ENCODE data around the gene MIPOL1.

MIPOL1 gene

DNA sequence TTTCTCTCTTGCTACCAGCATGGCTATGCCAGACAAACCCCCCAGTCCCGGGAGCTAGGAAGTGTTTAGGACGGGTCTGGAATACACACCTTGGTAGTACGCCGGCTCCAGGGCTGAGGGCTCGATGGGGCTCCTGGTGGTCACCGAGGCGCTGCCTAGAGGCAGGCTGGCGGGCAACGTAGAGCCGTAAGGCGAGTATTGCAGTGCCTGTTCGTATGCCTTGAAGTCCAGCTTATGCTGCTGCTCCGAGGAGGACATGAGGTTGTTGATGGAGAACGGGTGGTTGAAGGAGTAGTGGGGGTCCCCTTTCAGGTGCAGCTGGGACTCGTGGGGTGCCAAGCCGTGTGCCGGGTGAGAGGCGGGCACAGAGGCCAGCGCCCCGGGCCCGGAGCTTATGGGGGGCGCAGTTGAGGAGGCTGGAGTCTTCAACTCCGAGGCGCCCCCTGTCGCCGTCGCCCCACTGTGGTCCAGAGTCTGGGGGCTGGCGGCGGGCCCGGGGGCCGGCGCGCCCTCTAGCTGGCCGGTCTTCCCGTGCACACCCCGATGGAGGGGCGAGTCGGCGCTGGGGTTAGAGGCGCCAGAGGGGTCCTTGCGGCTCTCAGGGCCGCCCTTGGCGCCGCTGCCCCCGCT, 393.7 kb downstream of the MIPOL1 start (continued):
- TF ChIP-seq, protein P1, sequence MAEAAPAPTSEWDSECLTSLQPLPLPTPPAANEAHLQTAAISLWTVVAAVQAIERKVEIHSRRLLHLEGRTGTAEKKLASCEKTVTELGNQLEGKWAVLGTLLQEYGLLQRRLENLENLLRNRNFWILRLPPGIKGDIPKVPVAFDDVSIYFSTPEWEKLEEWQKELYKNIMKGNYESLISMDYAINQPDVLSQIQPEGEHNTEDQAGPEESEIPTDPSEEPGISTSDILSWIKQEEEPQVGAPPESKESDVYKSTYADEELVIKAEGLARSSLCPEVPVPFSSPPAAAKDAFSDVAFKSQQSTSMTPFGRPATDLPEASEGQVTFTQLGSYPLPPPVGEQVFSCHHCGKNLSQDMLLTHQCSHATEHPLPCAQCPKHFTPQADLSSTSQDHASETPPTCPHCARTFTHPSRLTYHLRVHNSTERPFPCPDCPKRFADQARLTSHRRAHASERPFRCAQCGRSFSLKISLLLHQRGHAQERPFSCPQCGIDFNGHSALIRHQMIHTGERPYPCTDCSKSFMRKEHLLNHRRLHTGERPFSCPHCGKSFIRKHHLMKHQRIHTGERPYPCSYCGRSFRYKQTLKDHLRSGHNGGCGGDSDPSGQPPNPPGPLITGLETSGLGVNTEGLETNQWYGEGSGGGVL (tag by site-specific recombination; IDR thresholded peaks at IDR 0.05) = no peak
- TF ChIP-seq, protein P2, sequence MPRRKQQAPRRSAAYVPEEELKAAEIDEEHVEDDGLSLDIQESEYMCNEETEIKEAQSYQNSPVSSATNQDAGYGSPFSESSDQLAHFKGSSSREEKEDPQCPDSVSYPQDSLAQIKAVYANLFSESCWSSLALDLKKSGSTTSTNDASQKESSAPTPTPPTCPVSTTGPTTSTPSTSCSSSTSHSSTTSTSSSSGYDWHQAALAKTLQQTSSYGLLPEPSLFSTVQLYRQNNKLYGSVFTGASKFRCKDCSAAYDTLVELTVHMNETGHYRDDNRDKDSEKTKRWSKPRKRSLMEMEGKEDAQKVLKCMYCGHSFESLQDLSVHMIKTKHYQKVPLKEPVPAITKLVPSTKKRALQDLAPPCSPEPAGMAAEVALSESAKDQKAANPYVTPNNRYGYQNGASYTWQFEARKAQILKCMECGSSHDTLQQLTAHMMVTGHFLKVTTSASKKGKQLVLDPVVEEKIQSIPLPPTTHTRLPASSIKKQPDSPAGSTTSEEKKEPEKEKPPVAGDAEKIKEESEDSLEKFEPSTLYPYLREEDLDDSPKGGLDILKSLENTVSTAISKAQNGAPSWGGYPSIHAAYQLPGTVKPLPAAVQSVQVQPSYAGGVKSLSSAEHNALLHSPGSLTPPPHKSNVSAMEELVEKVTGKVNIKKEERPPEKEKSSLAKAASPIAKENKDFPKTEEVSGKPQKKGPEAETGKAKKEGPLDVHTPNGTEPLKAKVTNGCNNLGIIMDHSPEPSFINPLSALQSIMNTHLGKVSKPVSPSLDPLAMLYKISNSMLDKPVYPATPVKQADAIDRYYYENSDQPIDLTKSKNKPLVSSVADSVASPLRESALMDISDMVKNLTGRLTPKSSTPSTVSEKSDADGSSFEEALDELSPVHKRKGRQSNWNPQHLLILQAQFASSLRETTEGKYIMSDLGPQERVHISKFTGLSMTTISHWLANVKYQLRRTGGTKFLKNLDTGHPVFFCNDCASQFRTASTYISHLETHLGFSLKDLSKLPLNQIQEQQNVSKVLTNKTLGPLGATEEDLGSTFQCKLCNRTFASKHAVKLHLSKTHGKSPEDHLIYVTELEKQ (tag by site-specific recombination; IDR thresholded peaks at IDR 0.05; ENCODE audit: borderline replicate concordance) = no peak
- TF ChIP-seq KLF1 (tag by site-specific recombination; IDR thresholded peaks at IDR 0.05) (no peak), ZNF560 (tag by site-specific recombination; IDR thresholded peaks at IDR 0.05; ENCODE audit: borderline replicate concordance) (no peak), ZFHX2 (tag by site-specific recombination; conservative IDR thresholded peaks at IDR 0.05) (no peak), ZNF214 (tag by site-specific recombination; IDR thresholded peaks at IDR 0.05; ENCODE audit: borderline replicate concordance) (no peak), SCRT2 (tag by site-specific recombination; IDR thresholded peaks at IDR 0.05) (no peak), SP2 (tag by site-specific recombination; IDR thresholded peaks at IDR 0.05) (peak; percentile 28; the same call in 1 of the 2 replicates), ZNF677 (tag by site-specific recombination; IDR thresholded peaks at IDR 0.05) (no peak), GLIS2 (tag by site-specific recombination; IDR thresholded peaks at IDR 0.05) (peak; percentile 83), REPIN1 (tag by site-specific recombination; IDR thresholded peaks at IDR 0.05; ENCODE audit: low read depth) (no peak), ZNF266 (tag by site-specific recombination; IDR thresholded peaks at IDR 0.05; ENCODE audit: low read depth) (no peak), ZNF341 (tag by site-specific recombination; IDR thresholded peaks at IDR 0.05; ENCODE audit: low read depth) (peak; percentile 45; the same call in 1 of the 2 replicates)
- TF ChIP-seq, protein P3, sequence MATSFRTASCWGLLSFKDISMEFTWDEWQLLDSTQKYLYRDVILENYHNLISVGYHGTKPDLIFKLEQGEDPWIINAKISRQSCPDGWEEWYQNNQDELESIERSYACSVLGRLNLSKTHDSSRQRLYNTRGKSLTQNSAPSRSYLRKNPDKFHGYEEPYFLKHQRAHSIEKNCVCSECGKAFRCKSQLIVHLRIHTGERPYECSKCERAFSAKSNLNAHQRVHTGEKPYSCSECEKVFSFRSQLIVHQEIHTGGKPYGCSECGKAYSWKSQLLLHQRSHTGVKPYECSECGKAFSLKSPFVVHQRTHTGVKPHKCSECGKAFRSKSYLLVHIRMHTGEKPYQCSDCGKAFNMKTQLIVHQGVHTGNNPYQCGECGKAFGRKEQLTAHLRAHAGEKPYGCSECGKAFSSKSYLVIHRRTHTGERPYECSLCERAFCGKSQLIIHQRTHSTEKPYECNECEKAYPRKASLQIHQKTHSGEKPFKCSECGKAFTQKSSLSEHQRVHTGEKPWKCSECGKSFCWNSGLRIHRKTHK (tag by site-specific recombination; IDR thresholded peaks at IDR 0.05) = no peak

DNA sequence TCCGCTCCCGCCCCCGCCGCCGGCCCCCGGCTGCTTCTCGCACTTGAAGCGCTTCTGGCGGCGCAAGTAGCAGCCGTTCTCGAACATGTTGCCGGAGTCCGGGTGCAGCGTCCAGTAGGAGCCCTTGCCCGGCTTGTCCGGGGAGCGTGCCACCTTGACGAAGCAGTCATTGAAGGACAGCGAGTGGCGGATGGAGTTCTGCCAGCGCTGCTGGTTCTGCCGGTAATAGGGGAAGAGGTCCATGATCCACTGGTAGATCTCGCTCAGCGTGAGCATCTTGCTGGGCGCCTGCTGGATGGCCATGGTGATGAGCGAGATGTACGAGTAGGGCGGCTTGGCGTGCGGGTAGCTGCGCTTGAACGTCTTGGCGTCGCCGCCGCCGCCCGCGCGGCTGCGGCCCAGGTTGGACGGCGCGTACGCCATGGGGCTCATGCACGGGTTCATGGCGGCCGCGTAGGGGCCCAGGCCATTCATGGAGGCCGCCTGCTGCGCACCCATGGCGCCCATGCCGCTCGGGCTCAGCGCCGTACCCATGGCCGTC, 394.3 kb downstream of the MIPOL1 start:
- ChIA-PET CTCF (interaction anchor here (0.9 kb wide), 1 partner anchor 362 kb away, joined by 3 read pairs; no protein-coding TSS in a partner anchor), POLR2A (no interaction called here)
- Histone ChIP-seq H3K9me3 (ENCODE audit: control insufficient read depth, insufficient read depth, low read depth, low read length) (no peaks in the 10 kb centered on the region), H3K4me3 (ENCODE audit: low read depth, low read length) (peak overlapping the region; percentile 75), H3K27ac (ENCODE audit: extremely low read depth, low read depth, low read length) (peak overlapping the region; percentile 99), H3K36me3 (ENCODE audit: control insufficient read depth in 2 of 2, insufficient read depth in 1 of 2, low read length in 2 of 2) (peaks cover 0 to 15% of the 10 kb centered on the region in 2 experiments; a peak in 1 of 3 replicates), H3K4me1 (ENCODE audit: control insufficient read depth, insufficient read depth, low read length) (peaks cover 3% of the 10 kb centered on the region; the same call in 1 of the 2 replicates)
- TF ChIP-seq, protein P4, sequence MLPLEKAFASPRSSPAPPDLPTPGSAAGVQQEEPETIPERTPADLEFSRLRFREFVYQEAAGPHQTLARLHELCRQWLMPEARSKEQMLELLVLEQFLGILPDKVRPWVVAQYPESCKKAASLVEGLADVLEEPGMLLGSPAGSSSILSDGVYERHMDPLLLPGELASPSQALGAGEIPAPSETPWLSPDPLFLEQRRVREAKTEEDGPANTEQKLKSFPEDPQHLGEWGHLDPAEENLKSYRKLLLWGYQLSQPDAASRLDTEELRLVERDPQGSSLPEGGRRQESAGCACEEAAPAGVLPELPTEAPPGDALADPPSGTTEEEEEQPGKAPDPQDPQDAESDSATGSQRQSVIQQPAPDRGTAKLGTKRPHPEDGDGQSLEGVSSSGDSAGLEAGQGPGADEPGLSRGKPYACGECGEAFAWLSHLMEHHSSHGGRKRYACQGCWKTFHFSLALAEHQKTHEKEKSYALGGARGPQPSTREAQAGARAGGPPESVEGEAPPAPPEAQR (tag by site-specific recombination; IDR thresholded peaks at IDR 0.05) = no peak
- no peak for TF ChIP-seq ZNF76 (tag by site-specific recombination; IDR thresholded peaks at IDR 0.05; ENCODE audit: borderline replicate concordance, low read depth)
- TF ChIP-seq ZFHX2 (tag by site-specific recombination; conservative IDR thresholded peaks at IDR 0.05) = peak; percentile 70
- TF ChIP-seq YY1 (tag by site-specific recombination; IDR thresholded peaks at IDR 0.05) = peak; percentile 89; the same call in 1 of the 2 replicates
- TF ChIP-seq, protein P5, sequence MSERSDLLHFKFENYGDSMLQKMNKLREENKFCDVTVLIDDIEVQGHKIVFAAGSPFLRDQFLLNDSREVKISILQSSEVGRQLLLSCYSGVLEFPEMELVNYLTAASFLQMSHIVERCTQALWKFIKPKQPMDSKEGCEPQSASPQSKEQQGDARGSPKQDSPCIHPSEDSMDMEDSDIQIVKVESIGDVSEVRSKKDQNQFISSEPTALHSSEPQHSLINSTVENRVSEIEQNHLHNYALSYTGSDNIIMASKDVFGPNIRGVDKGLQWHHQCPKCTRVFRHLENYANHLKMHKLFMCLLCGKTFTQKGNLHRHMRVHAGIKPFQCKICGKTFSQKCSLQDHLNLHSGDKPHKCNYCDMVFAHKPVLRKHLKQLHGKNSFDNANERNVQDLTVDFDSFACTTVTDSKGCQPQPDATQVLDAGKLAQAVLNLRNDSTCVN (tag by site-specific recombination; optimal IDR thresholded peaks at IDR 0.05) = peak; percentile 84
- no peak for TF ChIP-seq ZNF664 (tag by site-specific recombination; IDR thresholded peaks at IDR 0.05)
- 0 out of 2 replicates have a peak, but pooled peaks have one; percentile 35 for TF ChIP-seq EGR2 (tag by site-specific recombination; IDR thresholded peaks at IDR 0.05; ENCODE audit: low read depth)
- TF ChIP-seq, protein P1 (tag by site-specific recombination; IDR thresholded peaks at IDR 0.05) = peak; percentile 46; the same call in 1 of the 2 replicates
- TF ChIP-seq YY2 (tag by site-specific recombination; IDR thresholded peaks at IDR 0.05) = peak; percentile 98
- TF ChIP-seq MYNN (tag by site-specific recombination; IDR thresholded peaks at IDR 0.05; ENCODE audit: borderline replicate concordance) = no peak
- peak; percentile 43 for TF ChIP-seq OSR2 (tag by site-specific recombination; IDR thresholded peaks at IDR 0.05)
